SK-N-SH treated with all-trans-retinoic acid at 6 μM for 48 hours (cell line): ENCODE measurements around the gene AGPAT4.

Source experiments
- ARNTL ChIP-seq: fragments of 450-650 bp; formaldehyde crosslinking; IDR thresholded peaks from 2 replicates; pipeline ENCODE4 v1.5.0; 2020; ENCODE audit warnings: low read depth, mild to moderate bottlenecking, moderate library complexity, borderline replicate concordance
- CSDC2 ChIP-seq: fragments of 250-450 bp; sonication (Bioruptor Pico); IDR thresholded peaks from 2 replicates; pipeline ENCODE4 v1.5.0; 2020; ENCODE audit warnings: mild to moderate bottlenecking, moderate library complexity
- GLIS3 ChIP-seq: fragments of 250-450 bp; sonication (Bioruptor Pico); IDR thresholded peaks from 2 replicates; pipeline ENCODE4 v1.5.0; 2020; ENCODE audit warnings: mild to moderate bottlenecking, moderate library complexity
- ISL1 ChIP-seq: fragments of 250-450 bp; sonication (Bioruptor Pico); IDR thresholded peaks from 2 replicates; pipeline ENCODE4 v2.1.2; 2022; ENCODE audit warnings: mild to moderate bottlenecking, moderate library complexity
- PPARA ChIP-seq: fragments of 250-450 bp; sonication (Bioruptor Pico); IDR thresholded peaks from 2 replicates; pipeline ENCODE4 v1.5.0; 2020; ENCODE audit warnings: mild to moderate bottlenecking, borderline replicate concordance
- TCF4 ChIP-seq: fragments of 250-450 bp; sonication (Bioruptor Pico); IDR thresholded peaks from 2 replicates; pipeline ENCODE4 v1.8.0; 2021; ENCODE audit warnings: mild to moderate bottlenecking, moderate library complexity, borderline replicate concordance
- ZNF565 ChIP-seq: fragments of 450-650 bp; formaldehyde crosslinking; conservative IDR thresholded peaks from 2 replicates; pipeline ENCODE4 v1.5.0; 2020; ENCODE audit warnings: low read depth, mild to moderate bottlenecking, moderate library complexity
- ZNF8 ChIP-seq: fragments of 450-650 bp; formaldehyde crosslinking; IDR thresholded peaks from 2 replicates; pipeline ENCODE4 v1.5.0; 2020; ENCODE audit warnings: mild to moderate bottlenecking, moderate library complexity
- TF ChIP-seq, protein P1 (sequence below): fragments of 250-450 bp; sonication (Bioruptor Pico); IDR thresholded peaks from 2 replicates; pipeline ENCODE4 v1.8.0; 2021; ENCODE audit warnings: low read depth, mild to moderate bottlenecking, moderate library complexity, borderline replicate concordance
- TF ChIP-seq, protein P2 (sequence below): fragments of 250-450 bp; sonication (Bioruptor Pico); IDR thresholded peaks from 2 replicates; pipeline ENCODE4 v1.8.0; 2020; ENCODE audit warnings: mild to moderate bottlenecking, moderate library complexity, borderline replicate concordance

GRCh38 chr6:161117308-161117707 is 156.6 kb downstream of the AGPAT4 start:
- TF ChIP-seq PPARA (no peak), TCF4 (CRISPR knock-in tag) (no peak), CSDC2 (CRISPR knock-in tag) (no peak), ZNF565 (CRISPR knock-in tag) (no peak), GLIS3 (CRISPR knock-in tag) (no peak), ISL1 (no peak), ZNF8 (CRISPR knock-in tag) (no peak), ARNTL (no peak)
- TF ChIP-seq, protein P1, sequence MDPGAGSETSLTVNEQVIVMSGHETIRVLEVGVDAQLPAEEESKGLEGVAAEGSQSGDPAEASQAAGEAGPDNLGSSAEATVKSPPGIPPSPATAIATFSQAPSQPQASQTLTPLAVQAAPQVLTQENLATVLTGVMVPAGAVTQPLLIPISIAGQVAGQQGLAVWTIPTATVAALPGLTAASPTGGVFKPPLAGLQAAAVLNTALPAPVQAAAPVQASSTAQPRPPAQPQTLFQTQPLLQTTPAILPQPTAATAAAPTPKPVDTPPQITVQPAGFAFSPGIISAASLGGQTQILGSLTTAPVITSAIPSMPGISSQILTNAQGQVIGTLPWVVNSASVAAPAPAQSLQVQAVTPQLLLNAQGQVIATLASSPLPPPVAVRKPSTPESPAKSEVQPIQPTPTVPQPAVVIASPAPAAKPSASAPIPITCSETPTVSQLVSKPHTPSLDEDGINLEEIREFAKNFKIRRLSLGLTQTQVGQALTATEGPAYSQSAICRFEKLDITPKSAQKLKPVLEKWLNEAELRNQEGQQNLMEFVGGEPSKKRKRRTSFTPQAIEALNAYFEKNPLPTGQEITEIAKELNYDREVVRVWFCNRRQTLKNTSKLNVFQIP: no peak
- TF ChIP-seq, protein P2, sequence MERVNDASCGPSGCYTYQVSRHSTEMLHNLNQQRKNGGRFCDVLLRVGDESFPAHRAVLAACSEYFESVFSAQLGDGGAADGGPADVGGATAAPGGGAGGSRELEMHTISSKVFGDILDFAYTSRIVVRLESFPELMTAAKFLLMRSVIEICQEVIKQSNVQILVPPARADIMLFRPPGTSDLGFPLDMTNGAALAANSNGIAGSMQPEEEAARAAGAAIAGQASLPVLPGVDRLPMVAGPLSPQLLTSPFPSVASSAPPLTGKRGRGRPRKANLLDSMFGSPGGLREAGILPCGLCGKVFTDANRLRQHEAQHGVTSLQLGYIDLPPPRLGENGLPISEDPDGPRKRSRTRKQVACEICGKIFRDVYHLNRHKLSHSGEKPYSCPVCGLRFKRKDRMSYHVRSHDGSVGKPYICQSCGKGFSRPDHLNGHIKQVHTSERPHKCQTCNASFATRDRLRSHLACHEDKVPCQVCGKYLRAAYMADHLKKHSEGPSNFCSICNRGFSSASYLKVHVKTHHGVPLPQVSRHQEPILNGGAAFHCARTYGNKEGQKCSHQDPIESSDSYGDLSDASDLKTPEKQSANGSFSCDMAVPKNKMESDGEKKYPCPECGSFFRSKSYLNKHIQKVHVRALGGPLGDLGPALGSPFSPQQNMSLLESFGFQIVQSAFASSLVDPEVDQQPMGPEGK (CRISPR knock-in tag): no peak
